IPS-18c (cell line): Measurements from ENCODE around the gene FMNL2.

ENCODE experiments used
- H3K4me3 ChIP-seq: 2 replicates; pipeline ENCODE4 v1.7.0; 2013; ENCODE audit warnings: low read depth, mild to moderate bottlenecking, low read length, moderate library complexity; ENCODE audit not compliant: insufficient read depth
- H3K9me3 ChIP-seq: one replicate; pipeline ENCODE4 v1.6.1; 2013; ENCODE audit warnings: mild to moderate bottlenecking, low read length, moderate library complexity; ENCODE audit not compliant: control insufficient read depth, insufficient read depth

The FMNL2 gene

GRCh38 chr2:152483276-152484063, 148.5 kb downstream of the FMNL2 start:
- Histone ChIP-seq H3K9me3 (no peaks in the 10 kb centered on the region), H3K4me3 (no peak overlapping the region)

- Histone ChIP-seq H3K9me3 (no peaks in the 10 kb centered on the region), H3K4me3 (no peak overlapping the region)
Observed at GRCh38 chr2:152485954-152486736, 151.2 kb downstream of the FMNL2 start.

GRCh38 chr2:152486737-152487400, 151.9 kb downstream of the FMNL2 start:
- Histone ChIP-seq H3K9me3 (no peaks in the 10 kb centered on the region), H3K4me3 (no peak overlapping the region)

GRCh38 chr2:152488075-152488474, 153.1 kb downstream of the FMNL2 start:
- Histone ChIP-seq H3K4me3 (no peak overlapping the region), H3K9me3 (no peaks in the 10 kb centered on the region)

- H3K4me3 ChIP-seq = no peak overlapping the region
- no peaks in the 10 kb centered on the region for H3K9me3 ChIP-seq
Observed at GRCh38 chr2:152489364-152489763, 154.4 kb downstream of the FMNL2 start.

- Histone ChIP-seq H3K9me3 (no peaks in the 10 kb centered on the region), H3K4me3 (no peak overlapping the region)
Observed at GRCh38 chr2:152490686-152491455, 155.9 kb downstream of the FMNL2 start.

GRCh38 chr2:152492131-152492530, 157.2 kb downstream of the FMNL2 start:
- Histone ChIP-seq H3K4me3 (no peak overlapping the region), H3K9me3 (no peaks in the 10 kb centered on the region)

- Histone ChIP-seq H3K9me3 (no peaks in the 10 kb centered on the region), H3K4me3 (no peak overlapping the region)
Observed at GRCh38 chr2:152492911-152493310, 157.9 kb downstream of the FMNL2 start.

GRCh38 chr2:152493417-152493816, 158.4 kb downstream of the FMNL2 start:
- Histone ChIP-seq H3K4me3 (no peak overlapping the region), H3K9me3 (no peaks in the 10 kb centered on the region)

- no peaks in the 10 kb centered on the region for H3K9me3 ChIP-seq
- no peak overlapping the region for H3K4me3 ChIP-seq
Observed at GRCh38 chr2:152493945-152494528, 159.1 kb downstream of the FMNL2 start.

GRCh38 chr2:152496371-152496770, 161.4 kb downstream of the FMNL2 start:
- Histone ChIP-seq H3K4me3 (no peak overlapping the region), H3K9me3 (no peaks in the 10 kb centered on the region)

- no peaks in the 10 kb centered on the region for H3K9me3 ChIP-seq
- H3K4me3 ChIP-seq = no peak overlapping the region
Observed at GRCh38 chr2:152497481-152498052, 162.6 kb downstream of the FMNL2 start.

GRCh38 chr2:152499331-152499816, 164.4 kb downstream of the FMNL2 start:
- H3K9me3 ChIP-seq = no peaks in the 10 kb centered on the region
- H3K4me3 ChIP-seq = no peak overlapping the region

GRCh38 chr2:152499896-152500735, 165.1 kb downstream of the FMNL2 start:
- no peaks in the 10 kb centered on the region for H3K9me3 ChIP-seq
- no peak overlapping the region for H3K4me3 ChIP-seq

GRCh38 chr2:152500772-152501171, 165.8 kb downstream of the FMNL2 start:
- no peak overlapping the region for H3K4me3 ChIP-seq
- H3K9me3 ChIP-seq = no peaks in the 10 kb centered on the region

GRCh38 chr2:152501666-152502065, 166.7 kb downstream of the FMNL2 start:
- H3K4me3 ChIP-seq = no peak overlapping the region
- no peaks in the 10 kb centered on the region for H3K9me3 ChIP-seq
